HG03575 (cell line): ENCODE data around the gene BLVRA.

Experiments
- ATAC-seq: cut with Tn5 transposase; IDR thresholded peaks from one replicate; pipeline ENCODE4 v1.9.1; 2021; ENCODE audit not compliant: unreplicated experiment, insufficient number of reproducible peaks, low FRiP score; ENCODE audit errors: extremely low read depth

BLVRA gene

GRCh38 chr7:43843296-43843695 lies 84.8 kb downstream of the BLVRA start:
- ATAC-seq: no peak

DNA sequence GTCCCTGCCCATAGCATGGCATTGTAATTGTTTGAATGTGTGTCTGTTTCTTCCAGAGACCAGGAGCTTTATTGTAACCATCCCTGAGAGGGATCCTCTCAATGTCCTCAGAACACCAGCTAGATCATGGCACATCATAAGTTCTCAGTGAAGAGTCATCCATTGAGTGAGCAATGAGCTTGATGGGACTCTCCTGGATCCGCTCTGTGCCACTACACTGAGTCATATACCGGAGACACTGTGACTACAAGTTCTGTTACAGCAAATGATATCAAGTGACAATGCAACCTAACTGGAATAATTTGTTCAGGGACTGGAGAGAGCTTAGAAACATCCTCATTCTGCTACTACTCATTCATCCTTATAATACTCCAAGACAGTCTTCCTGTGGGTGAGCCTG lies 85.8 kb downstream of the BLVRA start:
- ATAC-seq: no peak

- ATAC-seq: no peak
Measured at GRCh38 chr7:43844662-43845061, 86.2 kb downstream of the BLVRA start.

GRCh38 chr7:43847496-43847895 lies 89.0 kb downstream of the BLVRA start:
- ATAC-seq: no peak

DNA sequence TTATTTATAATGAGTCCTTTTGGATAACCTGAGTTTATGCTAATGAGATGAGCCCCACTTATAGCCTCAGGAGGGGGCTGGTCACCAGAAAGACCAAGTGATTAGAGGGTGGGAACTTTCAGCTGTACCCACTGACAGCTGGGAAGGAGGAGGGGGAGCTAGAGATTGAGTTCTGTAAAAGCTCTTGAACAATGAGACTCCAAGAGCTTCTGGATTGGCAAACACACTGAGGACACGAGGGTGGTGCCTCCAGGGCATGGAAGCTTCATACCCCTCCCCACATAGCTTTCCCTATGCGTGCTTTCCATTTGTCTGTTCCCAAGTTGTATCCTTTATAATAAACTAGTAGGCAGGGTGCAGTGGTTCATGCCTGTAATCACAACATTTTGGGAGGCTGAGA lies 90.6 kb downstream of the BLVRA start:
- no peak for ATAC-seq

- ATAC-seq: no peak
Measured at GRCh38 chr7:43850348-43851116, 92.1 kb downstream of the BLVRA start.

GRCh38 chr7:43851805-43852204 lies 93.3 kb downstream of the BLVRA start:
- no peak for ATAC-seq

DNA sequence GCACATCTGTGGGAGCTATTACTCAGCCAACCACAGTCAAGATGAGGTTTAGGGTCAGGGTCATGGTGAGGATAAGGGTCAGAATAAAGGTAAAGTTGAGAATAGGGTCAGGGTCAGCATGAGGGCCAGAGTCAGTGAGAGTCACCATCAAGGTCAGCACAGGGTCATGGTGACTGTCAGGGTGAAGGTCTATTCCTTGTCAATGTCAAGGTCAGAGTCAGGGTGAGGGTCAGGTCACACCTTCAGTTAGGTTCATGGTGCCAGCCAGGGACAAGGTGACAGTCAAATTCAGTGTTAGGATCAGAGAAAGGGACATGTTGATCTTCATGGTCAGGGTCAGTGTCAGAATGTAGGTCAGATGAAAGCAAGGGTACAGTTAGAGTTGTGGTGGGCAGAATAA lies 96.7 kb downstream of the BLVRA start:
- ATAC-seq: no peak

- no peak for ATAC-seq
Measured at GRCh38 chr7:43856316-43856715, 97.8 kb downstream of the BLVRA start.
